Transverse colon (tissue), 4 donors: ENCODE results near the gene MAN1C1. TPM values are rescaled to one million over a fixed set of nuclear protein-coding genes. Genes with fewer than 3 reads are reported as not detected.
A peak's percentile ranks its signal among the peaks of the same experiment; 100 is the strongest.

Source experiments
- DNase-seq: peaks from one replicate; pipeline ENCODE4 v3.0.0-alpha.2; 2019
- H3K27ac ChIP-seq, 4 donors: fragments of 200-600 bp; sonication (generic); 2 replicates each; pipeline ENCODE4 v1.5.1; 2016 to 2018; ENCODE audit warnings: inconsistent platforms in 4 of 4
- H3K27me3 ChIP-seq: fragments of 200-600 bp; sonication (generic); 2 replicates; pipeline ENCODE4 v1.5.1; 2017; ENCODE audit warnings: inconsistent platforms
- H3K36me3 ChIP-seq, 4 donors: fragments of 200-600 bp; sonication (generic); 2 replicates each; pipeline ENCODE4 v1.5.1; 2017 to 2019; ENCODE audit warnings: inconsistent platforms in 4 of 4
- H3K4me1 ChIP-seq, 4 donors: fragments of 200-600 bp; sonication (generic); 2 replicates each; pipeline ENCODE4 v1.5.1; 2017 to 2020; ENCODE audit warnings: inconsistent platforms in 4 of 4
- H3K4me3 ChIP-seq, 4 donors: fragments of 200-600 bp; sonication (generic); 1 replicate in 1 of 4; 2 replicates in 3 of 4; pipeline versions ENCODE4 v1.5.1 to v1.6.1; 2017 to 2019; ENCODE audit warnings: inconsistent platforms in 4 of 4
- H3K9me3 ChIP-seq, 2 donors: fragments of 200-600 bp; sonication (generic); 2 replicates each; pipeline ENCODE4 v1.5.1; 2017 to 2019; ENCODE audit warnings: inconsistent platforms in 2 of 2
- EP300 ChIP-seq: sonication (generic); formaldehyde crosslinking; IDR thresholded peaks from one replicate; pipeline ENCODE4 v1.6.1; 2017; ENCODE audit warnings: antibody characterized with exemption, low read depth
- POLR2A ChIP-seq: fragments of 450-650 bp; IDR thresholded peaks from one replicate; pipeline ENCODE4 v1.6.1; 2016; ENCODE audit warnings: antibody characterized with exemption, mild to moderate bottlenecking, moderate library complexity
- POLR2AphosphoS5 ChIP-seq, 3 donors: sonication (generic); formaldehyde crosslinking; IDR thresholded peaks; one replicate each; pipeline ENCODE4 v1.6.1; 2016; ENCODE audit warnings: antibody characterized with exemption in 3 of 3
- WGBS, 2 donors: methylation state at CpG; one replicate each; pipeline ENCODE4 v1.1.5; 2018; ENCODE audit warnings: low coverage in 1 of 2; 5-methylcytosine and 5-hydroxymethylcytosine counted together
- in situ Hi-C, 4 donors: fragments of 200-750 bp; cut with MboI; loops; one replicate each; pipeline versions ENCODE4 v1.15.0 to v1.15.1; 2017; ENCODE audit warnings: low sequenced_read_pairs in 3 of 4, low pct_ligation_motif_present in 1 of 4, low pct_unique_long_range_greater_than_20kb in 1 of 4
- intact Hi-C: fragments of 100-400 bp; cut with DNase I; formaldehyde crosslinking; loops from one replicate; pipeline ENCODE4 v1.15.1; 2023; ENCODE audit warnings: low total_unique reads
- total RNA-seq, 4 donors: library from RNA; depleted of rRNA; stranded (reverse); fragments of >200 nt; gene quantifications; one replicate each; pipeline ENCODE4 v1.1.0, GENCODE V29; 2016
- TF ChIP-seq, protein P1 (sequence below), 5 experiments: fragments of 200-600 bp in 3 of 5; fragments of 450-650 bp in 2 of 5; sonication (generic) in 3 of 5; IDR thresholded peaks; 1 replicate in 2 of 5; 2 replicates in 3 of 5; pipeline ENCODE4 v1.5.1; 2016 to 2017; ENCODE audit warnings: antibody characterized with exemption in 5 of 5, inconsistent platforms in 3 of 5, mild to moderate bottlenecking in 2 of 5, moderate library complexity in 1 of 5

Gene MAN1C1
- total RNA-seq, 4 donors from 2014 or later = 2.4 to 6.8 (median 4.3) TPM

- no peak overlapping the region for H3K27ac ChIP-seq
- H3K36me3 ChIP-seq = no peaks in the 10 kb centered on the region
- H3K27me3 ChIP-seq = no peaks in the 10 kb centered on the region
- in situ Hi-C loops = loop anchor here (5.0 to 25.0 kb wide), 3 partner anchors 183 to 186 kb away; partner anchors contain the start of gene MAN1C1 (in 3 of the 4)
- H3K4me1 ChIP-seq = peaks cover 17 to 33% (median 20%) of the 10 kb centered on the region in 4 donors
- intact Hi-C loops = loop anchor here (5.0 kb wide), 1 partner anchor 186 kb away; no protein-coding TSS in a partner anchor
- TF ChIP-seq EP300 = no peak
- TF ChIP-seq POLR2A = no peak
- TF ChIP-seq, protein P1, sequence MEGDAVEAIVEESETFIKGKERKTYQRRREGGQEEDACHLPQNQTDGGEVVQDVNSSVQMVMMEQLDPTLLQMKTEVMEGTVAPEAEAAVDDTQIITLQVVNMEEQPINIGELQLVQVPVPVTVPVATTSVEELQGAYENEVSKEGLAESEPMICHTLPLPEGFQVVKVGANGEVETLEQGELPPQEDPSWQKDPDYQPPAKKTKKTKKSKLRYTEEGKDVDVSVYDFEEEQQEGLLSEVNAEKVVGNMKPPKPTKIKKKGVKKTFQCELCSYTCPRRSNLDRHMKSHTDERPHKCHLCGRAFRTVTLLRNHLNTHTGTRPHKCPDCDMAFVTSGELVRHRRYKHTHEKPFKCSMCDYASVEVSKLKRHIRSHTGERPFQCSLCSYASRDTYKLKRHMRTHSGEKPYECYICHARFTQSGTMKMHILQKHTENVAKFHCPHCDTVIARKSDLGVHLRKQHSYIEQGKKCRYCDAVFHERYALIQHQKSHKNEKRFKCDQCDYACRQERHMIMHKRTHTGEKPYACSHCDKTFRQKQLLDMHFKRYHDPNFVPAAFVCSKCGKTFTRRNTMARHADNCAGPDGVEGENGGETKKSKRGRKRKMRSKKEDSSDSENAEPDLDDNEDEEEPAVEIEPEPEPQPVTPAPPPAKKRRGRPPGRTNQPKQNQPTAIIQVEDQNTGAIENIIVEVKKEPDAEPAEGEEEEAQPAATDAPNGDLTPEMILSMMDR (IDR thresholded peaks at IDR 0.05) = peak in 4 of 5 experiments; percentile 34 to 53 (median 44)
- no peaks in the 10 kb centered on the region for H3K9me3 ChIP-seq
- DNase-seq = no peak
- H3K4me3 ChIP-seq = no peak overlapping the region
- WGBS, 2 donors = 69 to 100% methylated on average over 1 to 8 of the region's 8 CpGs
Measured at GRCh38 chr1:25797939-25798338, 181.3 kb downstream of the MAN1C1 start.

- H3K9me3 ChIP-seq = no peaks in the 10 kb centered on the region
- no peaks in the 10 kb centered on the region for H3K27me3 ChIP-seq
- TF ChIP-seq, protein P1 (IDR thresholded peaks at IDR 0.05) = no peak
- TF ChIP-seq EP300 (no peak), POLR2AphosphoS5 (IDR thresholded peaks at IDR 0.05) (no peak), POLR2A (no peak)
- H3K4me3 ChIP-seq = no peak overlapping the region
- peaks cover 17 to 37% (median 20%) of the 10 kb centered on the region in 4 donors for H3K4me1 ChIP-seq
- WGBS, 2 donors = 76% methylated on average over 8 of the region's 8 CpGs; no CpG with 5 or more reads in 1 of the 2 donors
- no peaks in the 10 kb centered on the region for H3K36me3 ChIP-seq
- in situ Hi-C loops (loop anchor here (5.0 to 25.0 kb wide), 3 partner anchors 184 to 187 kb away; partner anchors contain the start of gene MAN1C1 (in 3 of the 4)), intact Hi-C loops (loop anchor here (5.0 kb wide), 1 partner anchor 187 kb away; no protein-coding TSS in a partner anchor)
- DNase-seq = no peak
- H3K27ac ChIP-seq = peak overlapping the region in 3 of 4 donors; percentile 80 to 86 (median 85)
Measured at GRCh38 chr1:25798666-25799351, 182.2 kb downstream of the MAN1C1 start.

DNA sequence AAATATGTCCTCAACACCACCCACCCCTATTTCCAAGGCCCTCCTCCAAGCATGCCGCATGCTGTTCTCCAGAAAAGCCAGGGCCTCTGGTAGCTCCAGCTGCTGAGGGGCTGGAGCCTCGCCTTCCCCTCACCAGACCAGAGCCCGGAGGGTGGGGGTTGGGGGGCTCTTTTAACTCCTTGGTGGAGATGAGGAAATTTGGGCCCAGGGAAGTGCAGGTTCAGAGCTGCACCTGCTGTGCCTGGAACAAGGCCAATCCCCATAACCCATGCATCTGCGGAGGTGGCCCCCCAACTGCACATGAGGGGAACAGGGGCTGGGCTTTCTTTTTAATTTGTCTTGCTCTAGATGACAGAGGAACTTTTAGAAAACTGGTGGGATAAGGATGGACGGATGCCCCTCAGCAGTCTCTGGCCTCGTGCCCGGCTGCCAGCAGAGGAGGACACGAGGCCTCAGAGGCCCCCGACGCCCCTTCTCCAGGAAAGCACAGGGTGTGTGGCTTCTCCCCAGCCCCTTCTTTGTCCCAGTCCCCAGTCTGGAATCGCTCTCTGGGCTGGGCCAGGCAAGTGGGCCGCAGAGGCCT is 182.9 kb downstream of the MAN1C1 start:
- H3K9me3 ChIP-seq = no peaks in the 10 kb centered on the region
- intact Hi-C loops = loop anchor here (5.0 kb wide), 1 partner anchor 187 kb away; no protein-coding TSS in a partner anchor
- WGBS, 2 donors = 25% methylated on average over 12 of the region's 12 CpGs; no CpG with 5 or more reads in 1 of the 2 donors
- TF ChIP-seq EP300 (no peak), POLR2A (no peak), POLR2AphosphoS5 (IDR thresholded peaks at IDR 0.05) (no peak)
- TF ChIP-seq, protein P1 (IDR thresholded peaks at IDR 0.05) = no peak
- H3K4me3 ChIP-seq = peak overlapping the region; percentile 38 to 57 (median 46)
- in situ Hi-C loops = loop anchor here (5.0 to 25.0 kb wide), 3 partner anchors 185 to 187 kb away; partner anchors contain the start of gene MAN1C1 (in 3 of the 4)
- peaks cover 17 to 37% (median 20%) of the 10 kb centered on the region in 4 donors for H3K4me1 ChIP-seq
- DNase-seq = no peak
- H3K36me3 ChIP-seq = no peaks in the 10 kb centered on the region
- H3K27ac ChIP-seq = peak overlapping the region; percentile 79 to 86 (median 82)
- no peaks in the 10 kb centered on the region for H3K27me3 ChIP-seq
